Stimulated activated CD4-positive, alpha-beta T cell treated with anti-CD3 and anti-CD28 coated beads, Interleukin-2, amount 100 ng/mL, for 4 hours (primary cell): Measurements from ENCODE around the gene FOXN4.

Source experiments
- DNase-seq: peaks from one replicate; pipeline ENCODE4 v3.0.0-alpha.2; 2020; ENCODE audit warnings: low read depth

The FOXN4 gene

GRCh38 chr12:109279525-109279924 lies 29.6 kb downstream of the FOXN4 start:
- no peak for DNase-seq

- DNase-seq: no peak
These were observed 30.2 kb downstream of the FOXN4 start for GRCh38 chr12:109278912-109279311.

DNA sequence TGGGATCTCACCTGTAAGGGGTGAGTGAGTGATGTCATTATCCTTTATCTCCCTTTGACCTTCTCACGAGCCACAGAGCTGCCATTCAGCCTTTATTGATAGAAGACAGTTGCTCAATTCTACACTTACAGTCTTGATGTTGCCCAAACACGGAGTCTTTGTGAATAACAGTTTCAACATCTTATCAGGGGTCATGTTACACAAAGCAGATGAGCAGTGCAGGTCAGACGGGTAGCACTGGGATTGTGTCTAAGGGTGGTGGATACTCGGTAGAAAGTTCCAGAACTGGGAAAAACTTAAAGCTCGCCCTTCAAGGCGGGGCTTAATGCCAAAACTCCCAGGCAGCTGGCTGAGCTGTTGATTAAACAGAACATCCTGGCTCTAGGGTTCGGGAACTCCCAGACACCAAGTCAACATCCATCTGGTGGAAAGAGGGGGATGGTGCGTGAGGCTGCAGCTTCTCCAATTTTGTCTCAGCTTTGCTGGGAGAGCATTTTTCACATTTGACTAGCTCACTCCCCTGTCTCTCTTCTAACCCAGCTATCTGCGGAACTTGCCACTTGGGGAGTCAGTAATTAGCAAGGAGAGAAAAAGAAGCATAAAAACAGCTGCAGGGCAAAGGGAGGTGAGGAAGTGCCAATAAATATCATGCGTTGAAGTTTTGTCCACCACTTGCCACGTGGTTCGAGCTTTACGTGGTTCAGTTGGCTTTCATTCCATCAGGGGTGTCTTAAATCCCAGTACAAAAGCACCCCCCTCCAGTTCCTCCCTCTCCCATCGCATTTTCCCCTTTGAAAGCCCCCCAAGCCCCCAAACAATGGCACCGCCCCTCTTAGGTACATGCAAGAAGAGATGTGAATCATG lies 31.0 kb downstream of the FOXN4 start:
- DNase-seq: no peak

- DNase-seq: no peak
These were observed 31.7 kb downstream of the FOXN4 start for GRCh38 chr12:109277255-109277898.

- no peak for DNase-seq
These were observed 32.9 kb downstream of the FOXN4 start for GRCh38 chr12:109276160-109276559.

- no peak for DNase-seq
These were observed 33.9 kb downstream of the FOXN4 start for GRCh38 chr12:109275173-109275572.

DNA sequence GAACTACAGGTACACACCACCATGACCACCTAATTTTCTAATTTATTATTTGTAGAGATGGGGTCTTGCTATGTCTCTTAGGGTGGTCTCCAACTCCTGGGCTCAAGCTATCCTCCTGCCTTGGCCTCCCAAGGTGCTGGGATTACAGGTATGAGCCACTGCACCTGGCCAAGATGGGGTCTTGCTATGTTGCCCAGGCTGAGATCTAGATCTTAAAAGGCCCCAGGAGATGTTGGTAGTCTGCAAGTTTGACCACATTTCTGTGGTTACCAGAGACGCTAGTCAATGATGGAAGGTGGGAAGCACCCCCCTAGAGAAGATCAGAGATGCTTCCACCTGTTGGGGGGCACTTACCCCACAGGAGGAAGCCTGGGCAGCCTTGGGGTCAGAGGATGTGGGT lies 34.7 kb downstream of the FOXN4 start:
- DNase-seq: no peak

DNA sequence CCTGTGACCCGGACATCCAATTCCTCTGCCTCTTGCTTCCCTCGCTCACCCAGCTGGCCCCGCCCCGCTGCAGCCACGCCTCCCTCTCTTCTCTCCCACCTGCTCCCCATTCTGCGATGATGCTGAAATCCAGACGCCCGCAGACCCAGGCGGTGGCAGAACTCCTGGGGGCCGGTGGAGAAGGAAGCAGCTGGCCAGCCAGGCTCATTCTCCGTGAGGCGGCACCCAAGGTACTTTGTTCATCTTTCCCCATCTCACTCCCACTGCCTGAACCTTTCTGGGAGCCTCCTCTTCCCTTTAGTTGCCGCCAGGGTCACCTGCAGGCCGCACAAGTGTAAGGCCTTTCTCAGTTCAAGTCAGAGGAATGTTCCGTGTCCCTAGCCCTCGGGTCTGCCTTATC lies 35.7 kb downstream of the FOXN4 start:
- no peak for DNase-seq

DNA sequence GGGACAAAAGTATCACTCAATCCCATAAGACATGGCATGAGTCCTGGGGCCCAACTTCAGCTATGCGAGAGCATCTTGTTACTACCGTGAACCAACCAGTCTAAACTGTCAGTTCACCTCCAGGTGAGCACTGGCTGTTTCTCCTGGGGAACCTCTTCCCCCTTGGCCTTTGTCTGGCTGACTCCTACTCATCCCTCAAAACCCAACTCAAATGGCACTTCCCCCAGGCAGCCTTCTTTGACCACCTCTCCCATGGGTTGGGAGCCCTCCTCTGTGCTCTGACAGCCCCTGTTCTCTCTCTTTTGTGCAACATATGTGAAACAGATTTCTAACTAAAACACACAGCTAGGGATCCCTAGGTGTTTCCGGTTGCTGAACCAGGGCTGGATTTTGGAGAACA lies 37.7 kb downstream of the FOXN4 start:
- DNase-seq: no peak

- DNase-seq: no peak
These were observed 38.6 kb downstream of the FOXN4 start for GRCh38 chr12:109270494-109270893.

DNA sequence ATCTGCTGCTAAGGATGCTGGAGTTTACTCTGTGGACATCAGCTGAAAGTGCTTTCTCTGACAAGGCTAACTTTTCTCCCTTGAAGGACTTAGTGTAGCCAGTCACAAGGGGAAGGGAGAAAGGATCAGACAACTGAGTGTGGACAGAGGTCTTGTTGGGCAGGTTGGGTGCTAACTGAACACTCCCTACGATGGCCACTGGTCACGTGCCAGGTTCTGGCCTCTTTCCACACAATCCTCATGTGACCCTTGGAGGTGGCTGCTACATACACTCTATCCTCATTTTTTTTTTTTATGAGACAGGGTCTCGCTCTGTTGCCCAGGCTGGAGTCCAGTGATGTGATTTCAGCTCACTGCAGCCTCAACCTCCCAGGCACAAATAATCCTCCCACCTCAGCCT lies 39.7 kb downstream of the FOXN4 start:
- DNase-seq: no peak

GRCh38 chr12:109268896-109269295 lies 40.2 kb downstream of the FOXN4 start:
- DNase-seq: no peak

DNA sequence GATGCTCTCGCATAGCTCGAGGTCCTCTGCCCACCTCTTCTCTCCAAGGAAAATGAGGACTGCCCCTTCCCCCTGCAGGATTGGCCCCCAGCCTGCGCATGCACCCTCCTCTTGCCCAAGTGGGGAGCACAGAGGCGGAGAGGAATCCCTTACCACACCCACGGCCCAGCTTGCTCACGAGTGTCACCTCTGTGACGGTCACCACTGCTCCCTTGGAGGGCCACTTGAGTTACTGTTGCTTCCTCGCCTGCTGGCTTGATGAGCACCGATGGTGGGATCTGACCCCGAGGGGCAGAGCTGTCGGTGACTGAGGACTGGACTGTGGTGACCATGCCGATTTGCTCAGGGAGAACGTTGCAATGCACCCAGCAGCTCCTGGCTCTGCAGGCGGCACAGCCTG lies 41.7 kb downstream of the FOXN4 start:
- DNase-seq: no peak

GRCh38 chr12:109266106-109266879 lies 42.8 kb downstream of the FOXN4 start:
- no peak for DNase-seq

DNA sequence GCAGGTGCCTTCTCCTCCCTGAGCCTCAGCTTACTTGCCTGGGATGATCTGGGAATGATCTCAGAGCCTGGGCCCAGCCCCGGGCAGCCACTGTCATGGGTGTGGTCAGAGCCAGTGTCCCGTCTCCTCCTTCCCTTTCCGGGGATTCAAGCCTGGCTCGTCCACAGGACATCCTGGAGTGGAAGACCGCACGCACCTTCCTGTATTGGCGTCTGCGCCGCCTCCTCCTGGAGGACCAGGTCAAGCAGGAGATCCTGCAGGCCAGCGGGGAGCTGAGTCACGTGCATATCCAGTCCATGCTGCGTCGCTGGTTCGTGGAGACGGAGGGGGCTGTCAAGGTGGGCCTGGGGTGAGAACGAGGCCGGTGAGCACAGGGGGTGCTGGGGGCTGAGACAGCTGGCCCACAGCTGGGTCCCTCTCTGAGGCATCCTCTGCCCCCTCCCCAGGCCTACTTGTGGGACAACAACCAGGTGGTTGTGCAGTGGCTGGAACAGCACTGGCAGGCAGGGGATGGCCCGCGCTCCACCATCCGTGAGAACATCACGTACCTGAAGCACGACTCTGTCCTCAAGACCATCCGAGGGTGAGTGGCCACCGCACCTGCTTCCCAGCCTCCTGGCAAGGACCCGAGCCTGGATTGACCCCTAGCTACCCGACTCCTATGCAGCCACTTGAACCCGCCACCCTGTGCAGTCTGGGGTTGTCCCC lies 44.0 kb downstream of the FOXN4 start:
- DNase-seq: no peak

GRCh38 chr12:109264095-109264942 lies 44.8 kb downstream of the FOXN4 start:
- no peak for DNase-seq

GRCh38 chr12:109263439-109263838 lies 45.6 kb downstream of the FOXN4 start:
- DNase-seq: no peak

- DNase-seq: no peak
These were observed 47.1 kb downstream of the FOXN4 start for GRCh38 chr12:109261939-109262338.

DNA sequence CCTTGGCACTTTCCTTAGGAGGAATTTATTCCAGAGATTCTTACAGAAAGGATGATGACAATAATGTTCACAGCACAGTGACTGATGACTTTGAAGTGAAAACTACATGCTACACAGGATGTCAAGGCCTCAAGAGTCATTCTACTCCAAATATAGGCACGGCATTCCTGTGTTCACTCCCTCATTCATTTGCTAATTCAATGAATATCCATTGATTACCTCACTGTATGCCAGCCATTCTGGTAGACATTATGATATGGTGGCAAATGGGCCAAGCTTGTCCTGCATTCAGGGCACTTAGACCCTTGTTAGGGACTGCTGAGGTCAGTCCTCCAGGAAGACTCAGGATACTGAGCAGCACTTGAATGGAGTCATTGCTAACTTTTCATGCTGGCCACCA lies 48.0 kb downstream of the FOXN4 start:
- DNase-seq: no peak

GRCh38 chr12:109259545-109259895 lies 49.6 kb downstream of the FOXN4 start:
- no peak for DNase-seq
